ENCODE results near the gene VAV2.
A peak's percentile ranks its signal among the peaks of the same experiment; 100 is the strongest.
"Not testable (repeated sequence)": the region's sequence is repeated elsewhere in the genome, so short reads cannot be mapped to it uniquely, and the experiment has no call there.

The VAV2 gene

GRCh38 chr9:133996531-133997520 is 4.7 kb upstream of the VAV2 start:
- DNase-seq (ENCODE audit: low read depth), result no peak

GRCh38 chr9:133995012-133995896 is 3.1 kb upstream of the VAV2 start:
- DNase-seq (ENCODE audit: low read depth), result no peak

GRCh38 chr9:133994353-133995011 is 2.4 kb upstream of the VAV2 start:
- DNase-seq (ENCODE audit: low read depth), result peak; percentile 64

- no peak for DNase-seq (ENCODE audit: low read depth)
Measured at GRCh38 chr9:133993635-133994253, 1.6 kb upstream of the VAV2 start.

GRCh38 chr9:133992780-133993634 is 883 bp upstream of the VAV2 start:
- peak; percentile 60 for DNase-seq (ENCODE audit: low read depth)

GRCh38 chr9:133991214-133991921 is 756 bp downstream of the VAV2 start:
- DNase-seq (ENCODE audit: low read depth), result no peak

- no peak for DNase-seq (ENCODE audit: low read depth)
Measured at GRCh38 chr9:133990366-133991213, 1.5 kb downstream of the VAV2 start.

GRCh38 chr9:133989625-133990365 is 2.3 kb downstream of the VAV2 start:
- no peak for DNase-seq (ENCODE audit: low read depth)

- not testable (repeated sequence) for DNase-seq (ENCODE audit: low read depth)
Measured at GRCh38 chr9:133988771-133989170, 3.4 kb downstream of the VAV2 start.

GRCh38 chr9:133987946-133988665 is 4.0 kb downstream of the VAV2 start:
- no peak for DNase-seq (ENCODE audit: low read depth)

GRCh38 chr9:133987446-133987788 is 4.7 kb downstream of the VAV2 start:
- DNase-seq (ENCODE audit: low read depth), result no peak

- DNase-seq (ENCODE audit: low read depth), result no peak
Measured at GRCh38 chr9:133986774-133987445, 5.2 kb downstream of the VAV2 start.

GRCh38 chr9:133986061-133986460 is 6.1 kb downstream of the VAV2 start:
- DNase-seq (ENCODE audit: low read depth), result no peak

GRCh38 chr9:133982971-133983720 is 9.0 kb downstream of the VAV2 start:
- DNase-seq (ENCODE audit: low read depth), result no peak

- DNase-seq (ENCODE audit: low read depth), result no peak
Measured at GRCh38 chr9:133981958-133982681, 10.0 kb downstream of the VAV2 start.

GRCh38 chr9:133981589-133981957 is 10.6 kb downstream of the VAV2 start:
- no peak for DNase-seq (ENCODE audit: low read depth)

All from activated T-cell treated with anti-CD3 and anti-CD28 coated beads for 24 hours (primary cell).